ENCODE data around the gene OGFOD1. TPM values are rescaled to one million over a fixed set of nuclear protein-coding genes. Genes with fewer than 3 reads are reported as not detected.

OGFOD1 gene
- total and polyA plus RNA-seq, 2 donors (not counting 3 experiments of a cell fraction or from before 2014, with no cell fraction given) = 26.6 to 54.8 TPM

- Histone ChIP-seq H3K36me3 (ENCODE audit: control insufficient read depth in 2 of 2, extremely low read depth in 1 of 2, insufficient read depth in 2 of 2, low read length in 2 of 2) (peaks cover 14 to 18% of the 10 kb centered on the region in 2 experiments), H3K27me3 (ENCODE audit: control insufficient read depth in 2 of 2, insufficient read depth in 2 of 2, low read length in 2 of 2) (no peaks in the 10 kb centered on the region), H3K4me1 (ENCODE audit: control insufficient read depth, extremely low read depth, insufficient read depth, low read length) (no peaks in the 10 kb centered on the region), H3K4me3 (replicated peaks in 1 of 3; ENCODE audit: insufficient read depth in 1 of 3, low read depth in 1 of 3, low read length in 3 of 3) (no peak overlapping the region), H2AFZ (ENCODE audit: low read depth, low read length) (no peak overlapping the region), H4K20me1 (replicated peaks; ENCODE audit: control insufficient read depth, extremely low read depth, insufficient read depth, low read length) (no peaks in the 10 kb centered on the region), H3K79me2 (ENCODE audit: control insufficient read depth, insufficient read depth, low read length) (no peaks in the 10 kb centered on the region), H3K27ac (ENCODE audit: insufficient read depth, low read depth, low read length) (no peak overlapping the region), H3K4me2 (ENCODE audit: insufficient read depth, low read length) (no peak overlapping the region), H3K9ac (replicated peaks; ENCODE audit: extremely low read depth, insufficient read depth, low read length) (no peak overlapping the region), H3K9me1 (replicated peaks; ENCODE audit: control insufficient read depth, extremely low read depth, insufficient read depth, low read length) (no peaks in the 10 kb centered on the region), H3K9me3 (replicated peaks; ENCODE audit: control insufficient read depth, insufficient read depth, low read length) (no peaks in the 10 kb centered on the region)
- TF ChIP-seq, protein P1, sequence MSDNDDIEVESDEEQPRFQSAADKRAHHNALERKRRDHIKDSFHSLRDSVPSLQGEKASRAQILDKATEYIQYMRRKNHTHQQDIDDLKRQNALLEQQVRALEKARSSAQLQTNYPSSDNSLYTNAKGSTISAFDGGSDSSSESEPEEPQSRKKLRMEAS (IDR thresholded peaks at IDR 0.05; ENCODE audit: insufficient read depth, insufficient read length) = no peak
- TF ChIP-seq JUN (IDR thresholded peaks at IDR 0.05; ENCODE audit: borderline replicate concordance, insufficient read depth, insufficient read length, low read depth) (no peak), POLR2AphosphoS5 (IDR thresholded peaks at IDR 0.05; ENCODE audit: insufficient read depth, low read depth, low read length) (no peak), MYC (IDR thresholded peaks at IDR 0.05; ENCODE audit: low read depth, low read length) (no peak), POLR2A (IDR thresholded peaks at IDR 0.05; ENCODE audit: low read depth, low read length) (no peak), EZH2 (IDR thresholded peaks at IDR 0.05; ENCODE audit: borderline replicate concordance, low read depth, low read length, severe bottlenecking) (no peak), GATA2 (IDR thresholded peaks at IDR 0.05; ENCODE audit: insufficient read depth, insufficient read length, low read depth, low read length) (no peak), FOS (IDR thresholded peaks at IDR 0.05; ENCODE audit: borderline replicate concordance, insufficient read depth, low read length) (no peak)
- TF ChIP-seq, protein P2, sequence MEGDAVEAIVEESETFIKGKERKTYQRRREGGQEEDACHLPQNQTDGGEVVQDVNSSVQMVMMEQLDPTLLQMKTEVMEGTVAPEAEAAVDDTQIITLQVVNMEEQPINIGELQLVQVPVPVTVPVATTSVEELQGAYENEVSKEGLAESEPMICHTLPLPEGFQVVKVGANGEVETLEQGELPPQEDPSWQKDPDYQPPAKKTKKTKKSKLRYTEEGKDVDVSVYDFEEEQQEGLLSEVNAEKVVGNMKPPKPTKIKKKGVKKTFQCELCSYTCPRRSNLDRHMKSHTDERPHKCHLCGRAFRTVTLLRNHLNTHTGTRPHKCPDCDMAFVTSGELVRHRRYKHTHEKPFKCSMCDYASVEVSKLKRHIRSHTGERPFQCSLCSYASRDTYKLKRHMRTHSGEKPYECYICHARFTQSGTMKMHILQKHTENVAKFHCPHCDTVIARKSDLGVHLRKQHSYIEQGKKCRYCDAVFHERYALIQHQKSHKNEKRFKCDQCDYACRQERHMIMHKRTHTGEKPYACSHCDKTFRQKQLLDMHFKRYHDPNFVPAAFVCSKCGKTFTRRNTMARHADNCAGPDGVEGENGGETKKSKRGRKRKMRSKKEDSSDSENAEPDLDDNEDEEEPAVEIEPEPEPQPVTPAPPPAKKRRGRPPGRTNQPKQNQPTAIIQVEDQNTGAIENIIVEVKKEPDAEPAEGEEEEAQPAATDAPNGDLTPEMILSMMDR (IDR thresholded peaks at IDR 0.05; ENCODE audit: extremely low read depth in 1 of 2, insufficient read depth in 1 of 2, low read depth in 1 of 2, low read length in 2 of 2) = no peak
- dilution Hi-C loops (cut with MboI; ENCODE audit: extremely low pct_ligation_motif_present, low sequenced_read_pairs) = no loop called here
- POLR2A ChIA-PET = no interaction called here
- DNase-seq (ENCODE audit: low read depth, low spot score) (no peak), FAIRE-seq (no peak)
- no TSS peak for BruUV-seq (replicated peaks)
- CTCF ChIA-PET = interaction anchor here (1.2 kb wide), 1 partner anchor 9 kb away, joined by 3 read pairs; no protein-coding TSS in a partner anchor
- intact Hi-C loops (cut with micrococcal nuclease) = no loop called here
Measured at GRCh38 chr16:56409195-56409594, 42.2 kb upstream of the OGFOD1 start.

Measured in endothelial cell of umbilical vein (primary cell).